Neural cell (in vitro differentiated cells): Measurements from ENCODE around the gene SOX18. TPM values are rescaled to one million over a fixed set of nuclear protein-coding genes. Genes with fewer than 3 reads are reported as not detected.

Experiments
- H2AFZ ChIP-seq: fragments of 200-600, 300-800 bp; sonication (generic), shearing (Covaris generic); 2 replicates; pipeline ENCODE4 v1.6.0; 2014; ENCODE audit warnings: low read depth, mild to moderate bottlenecking, antibody characterized with exemption, low read length, moderate library complexity
- H3F3A ChIP-seq: fragments of 200-600 bp; shearing (Covaris generic); 2 replicates; pipeline ENCODE4 v1.6.1; 2016; ENCODE audit warnings: mild to moderate bottlenecking, moderate library complexity, mixed read lengths, antibody characterized with exemption, low read length; ENCODE audit not compliant: insufficient read depth, poor library complexity, severe bottlenecking
- H3K27ac ChIP-seq: fragments of 200-600, 300-800 bp; sonication (generic), shearing (Covaris generic); 2 replicates; pipeline ENCODE4 v1.5.1; 2014; ENCODE audit warnings: mild to moderate bottlenecking, low read length, moderate library complexity
- H3K27me3 ChIP-seq: fragments of 300-800, 200-600 bp; sonication (generic), shearing (Covaris generic); 2 replicates; pipeline ENCODE4 v1.6.0; 2014; ENCODE audit warnings: mild to moderate bottlenecking, low read depth, low read length, moderate library complexity; ENCODE audit not compliant: insufficient read depth
- H3K36me3 ChIP-seq: fragments of 300-800, 200-600 bp; sonication (generic), shearing (Covaris generic); 2 replicates; pipeline ENCODE4 v1.5.1; 2014; ENCODE audit warnings: mild to moderate bottlenecking, antibody characterized with exemption, low read length, moderate library complexity; ENCODE audit not compliant: insufficient read depth
- H3K4me2 ChIP-seq: fragments of 300-800, 200-600 bp; sonication (generic), shearing (Covaris generic); 2 replicates; pipeline ENCODE4 v1.6.0; 2014; ENCODE audit warnings: mild to moderate bottlenecking, low read length
- H3K4me3 ChIP-seq: fragments of 300-800, 200-600 bp; sonication (generic), shearing (Covaris generic); 2 replicates; pipeline ENCODE4 v1.5.1; 2014; ENCODE audit warnings: mild to moderate bottlenecking, low read length, moderate library complexity
- H3K79me2 ChIP-seq: fragments of 200-600 bp; shearing (Covaris generic); replicated peaks from 2 replicates; pipeline ENCODE4 v1.6.0; 2014; ENCODE audit warnings: mild to moderate bottlenecking, low read length, moderate library complexity; ENCODE audit not compliant: insufficient read depth
- H3K9ac ChIP-seq: fragments of 300-800, 200-600 bp; sonication (generic), shearing (Covaris generic); 2 replicates; pipeline ENCODE4 v1.6.1; 2016; ENCODE audit warnings: mild to moderate bottlenecking, low read length, mixed read lengths
- H3K9me2 ChIP-seq: fragments of 200-600 bp; shearing (Covaris generic); 2 replicates; pipeline ENCODE4 v1.6.1; 2016; ENCODE audit warnings: mild to moderate bottlenecking, low read length, mixed read lengths; ENCODE audit not compliant: insufficient read depth
- H3K9me3 ChIP-seq: fragments of 200-600, 300-800 bp; sonication (generic), shearing (Covaris generic); 2 replicates; pipeline ENCODE4 v1.6.1; 2016; ENCODE audit warnings: mild to moderate bottlenecking, mixed run types, low read length, moderate library complexity, mixed read lengths
- H4K20me1 ChIP-seq: fragments of 200-600 bp; shearing (Covaris generic); 2 replicates; pipeline ENCODE4 v1.6.1; 2016; ENCODE audit warnings: mild to moderate bottlenecking, mixed run types; ENCODE audit not compliant: insufficient read depth
- EP300 ChIP-seq: fragments of 450-650 bp; conservative IDR thresholded peaks from 2 replicates; pipeline ENCODE4 v1.6.1; 2014; ENCODE audit warnings: antibody characterized with exemption, mild to moderate bottlenecking, moderate library complexity; ENCODE audit not compliant: poor library complexity, severe bottlenecking
- EZH2 ChIP-seq: fragments of 200-600, 300-800 bp; shearing (Covaris generic), sonication (generic); IDR thresholded peaks from 2 replicates; pipeline ENCODE4 v1.6.1; 2014; ENCODE audit warnings: antibody characterized with exemption, low read length, borderline replicate concordance, mild to moderate bottlenecking; ENCODE audit not compliant: insufficient read depth, poor library complexity, severe bottlenecking
- MXI1 ChIP-seq: fragments of 450-650 bp; conservative IDR thresholded peaks from 2 replicates; pipeline ENCODE4 v1.6.1; 2014; ENCODE audit warnings: antibody characterized with exemption, mild to moderate bottlenecking; ENCODE audit not compliant: poor library complexity, severe bottlenecking
- POLR2AphosphoS5 ChIP-seq: IDR thresholded peaks from 2 replicates; pipeline ENCODE4 v1.6.1; 2012
- RAD21 ChIP-seq: fragments of 450-650 bp; conservative IDR thresholded peaks from 2 replicates; pipeline ENCODE4 v1.6.1; 2014; ENCODE audit warnings: antibody characterized with exemption, mild to moderate bottlenecking, moderate library complexity
- SMC3 ChIP-seq: fragments of 450-650 bp; conservative IDR thresholded peaks from 2 replicates; pipeline ENCODE4 v1.6.1; 2014; ENCODE audit warnings: antibody characterized with exemption, mild to moderate bottlenecking, moderate library complexity; ENCODE audit not compliant: poor library complexity
- TAF1 ChIP-seq: IDR thresholded peaks from 2 replicates; pipeline ENCODE4 v1.6.1; 2012; ENCODE audit warnings: low read depth
- polyA plus RNA-seq: library from polyadenylated mRNA; depleted of rRNA; stranded (reverse); fragments of >200 nt; gene quantifications from 2 replicates; pipeline ENCODE4 v1.2.3, GENCODE V29; 2014
- TF ChIP-seq, protein P1 (sequence below): IDR thresholded peaks from 2 replicates; pipeline ENCODE4 v1.6.1; 2012; ENCODE audit warnings: borderline replicate concordance
- TF ChIP-seq, protein P2 (sequence below): fragments of 450-650 bp; IDR thresholded peaks from 2 replicates; pipeline ENCODE4 v1.5.1; 2014; ENCODE audit warnings: antibody characterized with exemption, mild to moderate bottlenecking, moderate library complexity; ENCODE audit not compliant: poor library complexity, severe bottlenecking

Gene SOX18
- polyA plus RNA-seq, 1 donor from 2014 or later = 0.12 TPM

- H3K9me3 ChIP-seq = no peaks in the 10 kb centered on the region
- H3K36me3 ChIP-seq = no peaks in the 10 kb centered on the region
- TF ChIP-seq TAF1 (no peak), POLR2AphosphoS5 (no peak), MXI1 (no peak), RAD21 (no peak), EZH2 (no peak), EP300 (no peak), SMC3 (no peak)
- TF ChIP-seq, protein P1, sequence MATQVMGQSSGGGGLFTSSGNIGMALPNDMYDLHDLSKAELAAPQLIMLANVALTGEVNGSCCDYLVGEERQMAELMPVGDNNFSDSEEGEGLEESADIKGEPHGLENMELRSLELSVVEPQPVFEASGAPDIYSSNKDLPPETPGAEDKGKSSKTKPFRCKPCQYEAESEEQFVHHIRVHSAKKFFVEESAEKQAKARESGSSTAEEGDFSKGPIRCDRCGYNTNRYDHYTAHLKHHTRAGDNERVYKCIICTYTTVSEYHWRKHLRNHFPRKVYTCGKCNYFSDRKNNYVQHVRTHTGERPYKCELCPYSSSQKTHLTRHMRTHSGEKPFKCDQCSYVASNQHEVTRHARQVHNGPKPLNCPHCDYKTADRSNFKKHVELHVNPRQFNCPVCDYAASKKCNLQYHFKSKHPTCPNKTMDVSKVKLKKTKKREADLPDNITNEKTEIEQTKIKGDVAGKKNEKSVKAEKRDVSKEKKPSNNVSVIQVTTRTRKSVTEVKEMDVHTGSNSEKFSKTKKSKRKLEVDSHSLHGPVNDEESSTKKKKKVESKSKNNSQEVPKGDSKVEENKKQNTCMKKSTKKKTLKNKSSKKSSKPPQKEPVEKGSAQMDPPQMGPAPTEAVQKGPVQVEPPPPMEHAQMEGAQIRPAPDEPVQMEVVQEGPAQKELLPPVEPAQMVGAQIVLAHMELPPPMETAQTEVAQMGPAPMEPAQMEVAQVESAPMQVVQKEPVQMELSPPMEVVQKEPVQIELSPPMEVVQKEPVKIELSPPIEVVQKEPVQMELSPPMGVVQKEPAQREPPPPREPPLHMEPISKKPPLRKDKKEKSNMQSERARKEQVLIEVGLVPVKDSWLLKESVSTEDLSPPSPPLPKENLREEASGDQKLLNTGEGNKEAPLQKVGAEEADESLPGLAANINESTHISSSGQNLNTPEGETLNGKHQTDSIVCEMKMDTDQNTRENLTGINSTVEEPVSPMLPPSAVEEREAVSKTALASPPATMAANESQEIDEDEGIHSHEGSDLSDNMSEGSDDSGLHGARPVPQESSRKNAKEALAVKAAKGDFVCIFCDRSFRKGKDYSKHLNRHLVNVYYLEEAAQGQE = no peak
- TF ChIP-seq, protein P2, sequence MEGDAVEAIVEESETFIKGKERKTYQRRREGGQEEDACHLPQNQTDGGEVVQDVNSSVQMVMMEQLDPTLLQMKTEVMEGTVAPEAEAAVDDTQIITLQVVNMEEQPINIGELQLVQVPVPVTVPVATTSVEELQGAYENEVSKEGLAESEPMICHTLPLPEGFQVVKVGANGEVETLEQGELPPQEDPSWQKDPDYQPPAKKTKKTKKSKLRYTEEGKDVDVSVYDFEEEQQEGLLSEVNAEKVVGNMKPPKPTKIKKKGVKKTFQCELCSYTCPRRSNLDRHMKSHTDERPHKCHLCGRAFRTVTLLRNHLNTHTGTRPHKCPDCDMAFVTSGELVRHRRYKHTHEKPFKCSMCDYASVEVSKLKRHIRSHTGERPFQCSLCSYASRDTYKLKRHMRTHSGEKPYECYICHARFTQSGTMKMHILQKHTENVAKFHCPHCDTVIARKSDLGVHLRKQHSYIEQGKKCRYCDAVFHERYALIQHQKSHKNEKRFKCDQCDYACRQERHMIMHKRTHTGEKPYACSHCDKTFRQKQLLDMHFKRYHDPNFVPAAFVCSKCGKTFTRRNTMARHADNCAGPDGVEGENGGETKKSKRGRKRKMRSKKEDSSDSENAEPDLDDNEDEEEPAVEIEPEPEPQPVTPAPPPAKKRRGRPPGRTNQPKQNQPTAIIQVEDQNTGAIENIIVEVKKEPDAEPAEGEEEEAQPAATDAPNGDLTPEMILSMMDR = no peak
- H4K20me1 ChIP-seq = no peaks in the 10 kb centered on the region
- H3K27ac ChIP-seq = no peak overlapping the region
- H3F3A ChIP-seq = no peaks in the 10 kb centered on the region
- no peak overlapping the region for H3K4me2 ChIP-seq
- no peaks in the 10 kb centered on the region for H3K79me2 ChIP-seq
- H3K4me3 ChIP-seq = no peak overlapping the region
- no peak overlapping the region for H2AFZ ChIP-seq
- no peak overlapping the region for H3K9ac ChIP-seq
- H3K9me2 ChIP-seq = no peaks in the 10 kb centered on the region
- peaks cover 8% of the 10 kb centered on the region for H3K27me3 ChIP-seq
Measured at GRCh38 chr20:64077876-64078551, 28.6 kb upstream of the SOX18 start.

- Histone ChIP-seq H3K4me3 (no peak overlapping the region), H3K27ac (no peak overlapping the region), H3K4me2 (no peak overlapping the region), H3K9me2 (no peaks in the 10 kb centered on the region), H3K9me3 (no peaks in the 10 kb centered on the region), H2AFZ (no peak overlapping the region), H4K20me1 (no peaks in the 10 kb centered on the region), H3K27me3 (peaks cover 5% of the 10 kb centered on the region), H3F3A (no peaks in the 10 kb centered on the region), H3K9ac (no peak overlapping the region), H3K79me2 (no peaks in the 10 kb centered on the region), H3K36me3 (no peaks in the 10 kb centered on the region)
- no peak for TF ChIP-seq EP300
- TF ChIP-seq, protein P2 = no peak
Measured at GRCh38 chr20:64077541-64077875, 28.1 kb upstream of the SOX18 start.
